CD14-positive monocyte (primary cell): ENCODE measurements around the gene CTSA. TPM values are rescaled to one million over a fixed set of nuclear protein-coding genes. Genes with fewer than 3 reads are reported as not detected.

Experiments
- DNase-seq, 3 donors: peaks; one replicate each; pipeline ENCODE4 v3.0.0-alpha.2; 2011 to 2022
- H2AFZ ChIP-seq: 2 replicates; pipeline ENCODE4 v1.6.0; 2012; ENCODE audit warnings: mild to moderate bottlenecking, low read depth, low read length, inconsistent platforms; ENCODE audit not compliant: insufficient read depth, poor library complexity, severe bottlenecking
- H3K27ac ChIP-seq, 2 donors: 1 replicate in 1 of 2; 2 replicates in 1 of 2; pipeline ENCODE4 v1.5.1; 2012 to 2013; ENCODE audit warnings: low read length in 2 of 2, control low read depth in 1 of 2, inconsistent platforms in 1 of 2, low read depth in 1 of 2, mild to moderate bottlenecking in 1 of 2
- H3K27me3 ChIP-seq, 2 donors: one replicate each; pipeline versions ENCODE4 v1.6.0 to v1.6.1; 2011 to 2013; ENCODE audit warnings: low read length in 2 of 2; ENCODE audit not compliant: control insufficient read depth in 2 of 2, insufficient read depth in 2 of 2
- H3K36me3 ChIP-seq, 2 donors: replicated peaks in 1 of 2; 1 replicate in 1 of 2; 2 replicates in 1 of 2; pipeline versions ENCODE4 v1.5.1 to v1.6.1; 2012 to 2013; ENCODE audit warnings: low read length in 2 of 2, control low read depth in 1 of 2, inconsistent platforms in 1 of 2, mild to moderate bottlenecking in 1 of 2; ENCODE audit not compliant: insufficient read depth in 2 of 2, control insufficient read depth in 1 of 2
- H3K4me1 ChIP-seq, 2 donors: 1 replicate in 1 of 2; 2 replicates in 1 of 2; pipeline versions ENCODE4 v1.5.1 to v1.6.1; 2012 to 2013; ENCODE audit warnings: low read length in 2 of 2, control low read depth in 1 of 2, inconsistent platforms in 1 of 2, mild to moderate bottlenecking in 1 of 2, moderate library complexity in 1 of 2; ENCODE audit not compliant: insufficient read depth in 2 of 2, control insufficient read depth in 1 of 2
- H3K4me2 ChIP-seq: replicated peaks from 2 replicates; pipeline ENCODE3; 2012; ENCODE audit warnings: low read length, moderate library complexity, mild to moderate bottlenecking; ENCODE audit not compliant: poor library complexity, severe bottlenecking; ENCODE audit errors: extremely low read depth
- H3K4me3 ChIP-seq, 3 experiments: fragments of 200-600 bp in 1 of 3; sonication (generic) in 1 of 3; replicated peaks in 1 of 3; 1 replicate in 2 of 3; 2 replicates in 1 of 3; pipeline ENCODE4 v1.5.1; 2011 to 2013; ENCODE audit warnings: low read length in 3 of 3, mild to moderate bottlenecking in 3 of 3, control low read depth in 2 of 3, low read depth in 2 of 3, inconsistent platforms in 1 of 3, moderate library complexity in 1 of 3
- H3K79me2 ChIP-seq: 2 replicates; pipeline ENCODE4 v1.6.0; 2012; ENCODE audit warnings: mild to moderate bottlenecking, control low read depth, inconsistent platforms, low read length, moderate library complexity; ENCODE audit not compliant: insufficient read depth
- H3K9ac ChIP-seq: 2 replicates; pipeline ENCODE4 v1.6.0; 2017; ENCODE audit warnings: low read length, mild to moderate bottlenecking; ENCODE audit not compliant: insufficient read depth, poor library complexity, severe bottlenecking
- H3K9me3 ChIP-seq, 2 donors: replicated peaks in 1 of 2; 1 replicate in 1 of 2; 2 replicates in 1 of 2; pipeline versions ENCODE4 v1.5.1 to v1.6.1; 2012 to 2013; ENCODE audit warnings: low read length in 2 of 2, control low read depth in 1 of 2; ENCODE audit not compliant: control insufficient read depth in 1 of 2, insufficient read depth in 1 of 2
- H4K20me1 ChIP-seq: 2 replicates; pipeline ENCODE4 v1.6.0; 2012; ENCODE audit warnings: mild to moderate bottlenecking, low read length, control low read depth, moderate library complexity; ENCODE audit not compliant: insufficient read depth
- H3K27ac Mint-ChIP-seq, 7 donors: one replicate each; pipeline ENCODE4 v1.8.0; 2020; ENCODE audit warnings: mild to moderate bottlenecking in 7 of 7, mixed read lengths in 7 of 7, moderate library complexity in 6 of 7, inconsistent platforms in 2 of 7
- H3K27me3 Mint-ChIP-seq, 3 donors: one replicate each; pipeline ENCODE4 v1.8.0; 2021 to 2022; ENCODE audit warnings: low read depth in 3 of 3, mild to moderate bottlenecking in 3 of 3, mixed read lengths in 3 of 3, moderate library complexity in 3 of 3, inconsistent platforms in 1 of 3
- H3K36me3 Mint-ChIP-seq, 2 donors: one replicate each; pipeline ENCODE4 v1.8.0; 2020; ENCODE audit warnings: mixed read lengths in 2 of 2, inconsistent platforms in 1 of 2, mild to moderate bottlenecking in 1 of 2
- H3K4me1 Mint-ChIP-seq: one replicate; pipeline ENCODE4 v1.8.0; 2020; ENCODE audit warnings: mild to moderate bottlenecking, mixed read lengths
- H3K4me3 Mint-ChIP-seq, 2 donors: one replicate each; pipeline ENCODE4 v1.8.0; 2020; ENCODE audit warnings: mild to moderate bottlenecking in 2 of 2, mixed read lengths in 2 of 2, moderate library complexity in 1 of 2
- H3K9me3 Mint-ChIP-seq, 7 donors: one replicate each; pipeline ENCODE4 v1.8.0; 2020 to 2022; ENCODE audit warnings: mixed read lengths in 7 of 7, mild to moderate bottlenecking in 6 of 7, moderate library complexity in 6 of 7, inconsistent platforms in 2 of 7
- WGBS: methylation state at CpG from one replicate; pipeline ENCODE4 v1.1.5; 2013; ENCODE audit warnings: missing lambda C conversion rate; ENCODE audit not compliant: insufficient coverage; 5-methylcytosine and 5-hydroxymethylcytosine counted together
- intact Hi-C, 2 donors: fragments of 100-400 bp; cut with micrococcal nuclease; formaldehyde crosslinking; loops; one replicate each; pipeline versions ENCODE4 v1.15.0 to v1.15.1; 2023
- polyA plus RNA-seq, 3 donors: library from polyadenylated mRNA; depleted of rRNA in 1 of 3; unstranded in 2 of 3; stranded (reverse) in 1 of 3; fragments of 300-500 nt in 2 of 3; fragments of >200 nt in 1 of 3; fragmentation: Illumina TruSeq in 2 of 3; gene quantifications; 1 replicate in 2 of 3; 2 replicates in 1 of 3; pipeline ENCODE4 v1.2.3, GENCODE V29; 2012 to 2021
- TF ChIP-seq, protein P1 (sequence below): fragments of 200-600 bp; IDR thresholded peaks from one replicate; pipeline ENCODE4 v1.8.0; 2022; ENCODE audit warnings: antibody characterized with exemption, mild to moderate bottlenecking

CTSA gene
- polyA plus RNA-seq, 3 donors = 279 to 489 (median 366) TPM

DNA sequence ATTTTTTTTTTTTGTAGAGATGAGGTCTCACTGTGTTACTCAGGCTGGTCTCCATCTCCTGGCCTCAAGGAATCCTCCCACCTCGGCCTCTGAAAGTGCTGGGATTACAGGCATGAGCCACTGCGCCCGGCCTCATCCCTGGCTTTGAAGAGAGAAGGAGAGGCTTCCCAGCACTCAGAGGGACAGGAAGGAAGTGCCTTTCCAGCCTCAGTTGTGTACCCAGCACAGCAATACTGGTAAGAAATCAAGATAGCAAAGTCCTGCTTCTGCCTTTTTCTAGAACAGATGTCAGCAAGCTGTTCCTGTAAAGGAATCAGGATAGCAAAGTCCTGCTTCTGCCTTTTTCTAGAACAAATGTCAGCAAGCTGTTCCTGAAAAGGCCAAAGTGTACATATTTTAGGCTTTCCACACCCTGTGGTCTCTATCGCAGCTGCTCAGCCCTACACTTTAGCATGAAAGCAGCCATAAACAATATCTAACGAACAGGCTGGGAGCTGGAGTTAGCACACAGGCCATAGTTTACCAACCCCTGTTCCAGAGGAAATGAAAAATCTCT lies 27.1 kb downstream of the CTSA start:
- H3K27me3 Mint-ChIP-seq = peaks cover 0 to 8% (median 4%) of the 10 kb centered on the region in 3 donors
- Histone ChIP-seq H3K9me3 (no peaks in the 10 kb centered on the region), H2AFZ (no peak overlapping the region), H3K36me3 (no peaks in the 10 kb centered on the region), H4K20me1 (no peaks in the 10 kb centered on the region), H3K27me3 (no peaks in the 10 kb centered on the region), H3K9ac (no peak overlapping the region), H3K27ac (no peak overlapping the region), H3K4me3 (no peak overlapping the region), H3K4me2 (no peak overlapping the region), H3K4me1 (peaks cover 34% of the 10 kb centered on the region in 2 donors), H3K79me2 (no peaks in the 10 kb centered on the region)
- WGBS = 76% methylated on average over 3 of the region's 5 CpGs
- peaks cover 0 to 2% (median 0%) of the 10 kb centered on the region in 7 donors for H3K9me3 Mint-ChIP-seq
- H3K4me3 Mint-ChIP-seq = no peak overlapping the region
- H3K36me3 Mint-ChIP-seq = no peaks in the 10 kb centered on the region
- intact Hi-C loops = no loop called here
- no peak overlapping the region for H3K27ac Mint-ChIP-seq
- peaks cover 26% of the 10 kb centered on the region for H3K4me1 Mint-ChIP-seq
- DNase-seq = no peak
- TF ChIP-seq, protein P1, sequence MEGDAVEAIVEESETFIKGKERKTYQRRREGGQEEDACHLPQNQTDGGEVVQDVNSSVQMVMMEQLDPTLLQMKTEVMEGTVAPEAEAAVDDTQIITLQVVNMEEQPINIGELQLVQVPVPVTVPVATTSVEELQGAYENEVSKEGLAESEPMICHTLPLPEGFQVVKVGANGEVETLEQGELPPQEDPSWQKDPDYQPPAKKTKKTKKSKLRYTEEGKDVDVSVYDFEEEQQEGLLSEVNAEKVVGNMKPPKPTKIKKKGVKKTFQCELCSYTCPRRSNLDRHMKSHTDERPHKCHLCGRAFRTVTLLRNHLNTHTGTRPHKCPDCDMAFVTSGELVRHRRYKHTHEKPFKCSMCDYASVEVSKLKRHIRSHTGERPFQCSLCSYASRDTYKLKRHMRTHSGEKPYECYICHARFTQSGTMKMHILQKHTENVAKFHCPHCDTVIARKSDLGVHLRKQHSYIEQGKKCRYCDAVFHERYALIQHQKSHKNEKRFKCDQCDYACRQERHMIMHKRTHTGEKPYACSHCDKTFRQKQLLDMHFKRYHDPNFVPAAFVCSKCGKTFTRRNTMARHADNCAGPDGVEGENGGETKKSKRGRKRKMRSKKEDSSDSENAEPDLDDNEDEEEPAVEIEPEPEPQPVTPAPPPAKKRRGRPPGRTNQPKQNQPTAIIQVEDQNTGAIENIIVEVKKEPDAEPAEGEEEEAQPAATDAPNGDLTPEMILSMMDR = no peak

DNA sequence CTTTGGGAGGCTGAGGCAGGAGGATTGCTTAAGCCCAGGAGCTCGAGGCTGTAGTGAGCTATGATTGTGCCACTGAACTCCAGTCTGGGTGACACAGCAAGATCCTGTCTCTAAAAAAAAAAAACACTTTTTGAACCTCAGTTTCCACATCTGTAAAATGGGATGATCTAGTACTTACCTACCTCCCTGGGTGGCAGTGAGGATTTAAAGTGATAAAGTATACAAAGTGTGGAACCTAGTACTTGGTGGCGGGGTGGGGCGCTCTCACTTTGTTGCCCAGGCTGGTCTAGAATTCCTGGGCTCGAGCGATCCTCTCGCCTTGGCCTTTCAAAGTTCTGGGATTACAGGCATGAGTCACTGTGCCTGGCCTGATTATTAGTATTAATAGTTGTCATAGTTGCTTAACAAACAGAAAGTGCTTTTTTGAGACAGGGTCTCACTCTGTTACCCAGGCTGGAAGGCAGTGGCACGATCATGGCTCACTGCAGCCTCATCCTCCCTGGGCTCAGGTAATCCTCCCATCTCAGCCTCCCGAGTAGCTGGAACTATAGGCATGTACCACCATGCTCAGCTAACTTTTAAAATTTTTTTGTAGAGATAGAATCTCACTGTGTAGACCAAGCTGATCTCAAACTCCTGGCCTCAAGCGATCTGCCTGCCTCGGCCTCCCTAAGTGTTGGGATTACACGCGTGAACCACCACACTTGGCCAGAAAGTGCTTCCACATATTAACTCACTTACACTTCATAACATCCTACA lies 27.8 kb downstream of the CTSA start:
- H3K4me2 ChIP-seq = no peak overlapping the region
- Mint-ChIP-seq H3K4me3 (no peak overlapping the region), H3K4me1 (peaks cover 24% of the 10 kb centered on the region), H3K27me3 (peaks cover 0 to 8% (median 4%) of the 10 kb centered on the region in 3 donors), H3K27ac (no peak overlapping the region), H3K9me3 (peaks cover 0 to 2% (median 0%) of the 10 kb centered on the region in 7 donors), H3K36me3 (no peaks in the 10 kb centered on the region)
- H2AFZ ChIP-seq = no peak overlapping the region
- H4K20me1 ChIP-seq = no peaks in the 10 kb centered on the region
- TF ChIP-seq, protein P1 = no peak
- H3K9ac ChIP-seq = no peak overlapping the region
- WGBS = 96% methylated on average over 8 of the region's 12 CpGs
- intact Hi-C loops = no loop called here
- DNase-seq = no peak
- peaks cover 27% of the 10 kb centered on the region in 2 donors for H3K4me1 ChIP-seq
- H3K27ac ChIP-seq = no peak overlapping the region
- H3K4me3 ChIP-seq = no peak overlapping the region
- H3K9me3 ChIP-seq = no peaks in the 10 kb centered on the region
- no peaks in the 10 kb centered on the region for H3K27me3 ChIP-seq
- H3K79me2 ChIP-seq = no peaks in the 10 kb centered on the region
- no peaks in the 10 kb centered on the region for H3K36me3 ChIP-seq
